Suprapubic skin (tissue), 4 donors: Measurements from ENCODE around the gene VEGFC.

ENCODE experiments used
- CTCF ChIP-seq, 2 donors: fragments of 200-600 bp in 1 of 2; fragments of 450-650 bp in 1 of 2; sonication (generic) in 1 of 2; IDR thresholded peaks; one replicate each; pipeline ENCODE4 v1.5.1; 2016 to 2019; ENCODE audit warnings: antibody characterized with exemption in 2 of 2, mild to moderate bottlenecking in 1 of 2, moderate library complexity in 1 of 2
- EP300 ChIP-seq: sonication (generic); formaldehyde crosslinking; IDR thresholded peaks from one replicate; pipeline ENCODE4 v1.6.1; 2017; ENCODE audit warnings: antibody characterized with exemption
- POLR2A ChIP-seq, 2 donors: fragments of 450-650 bp; IDR thresholded peaks; one replicate each; pipeline ENCODE4 v1.6.1; 2017; ENCODE audit warnings: antibody characterized with exemption in 2 of 2, mild to moderate bottlenecking in 2 of 2, moderate library complexity in 2 of 2
- POLR2AphosphoS5 ChIP-seq, 3 donors: sonication (generic); formaldehyde crosslinking; IDR thresholded peaks; one replicate each; pipeline ENCODE4 v1.6.1; 2017; ENCODE audit warnings: antibody characterized with exemption in 3 of 3

- TF ChIP-seq CTCF (IDR thresholded peaks at IDR 0.05) (no peak), POLR2A (IDR thresholded peaks at IDR 0.05) (no peak), EP300 (no peak), POLR2AphosphoS5 (IDR thresholded peaks at IDR 0.05) (no peak)
These were observed 51.5 kb downstream of the VEGFC start for GRCh38 chr4:176741253-176741652.
